Measurements from ENCODE around the gene PCDHB9.

The PCDHB9 gene

GRCh38 chr5:141236516-141237313 is 49.8 kb downstream of the PCDHB9 start:
- no peak for DNase-seq (ENCODE audit: low read depth in 2 of 2)
